Neuronal stem cell (in vitro differentiated cells): ENCODE measurements around the gene STK10.
"Not testable (repeated sequence)": the region's sequence is repeated elsewhere in the genome, so short reads cannot be mapped to it uniquely, and the experiment has no call there.

Experiments
- DNase-seq: peaks from one replicate; pipeline ENCODE4 v3.0.0-alpha.2; 2013; ENCODE audit warnings: low spot score
- H2AFZ ChIP-seq: one replicate; pipeline ENCODE4 v1.6.1; 2013; ENCODE audit warnings: mild to moderate bottlenecking, low read length, inconsistent platforms
- H2AK5ac ChIP-seq: 2 replicates; pipeline ENCODE4 v1.6.1; 2013; ENCODE audit warnings: low read depth, mild to moderate bottlenecking, inconsistent platforms, low read length, moderate library complexity, mixed read lengths
- H2BK120ac ChIP-seq: 2 replicates; pipeline ENCODE4 v1.6.1; 2013; ENCODE audit warnings: low read depth, mild to moderate bottlenecking, inconsistent platforms, low read length, moderate library complexity, mixed read lengths
- H2BK12ac ChIP-seq: one replicate; pipeline ENCODE4 v1.6.1; 2013; ENCODE audit warnings: low read length, inconsistent platforms
- H2BK15ac ChIP-seq: 2 replicates; pipeline ENCODE4 v1.6.1; 2013; ENCODE audit warnings: mild to moderate bottlenecking, low read length, inconsistent platforms, mixed read lengths
- H2BK5ac ChIP-seq: one replicate; pipeline ENCODE4 v1.6.1; 2013; ENCODE audit warnings: inconsistent platforms, mild to moderate bottlenecking, low read length, moderate library complexity
- H3K14ac ChIP-seq: one replicate; pipeline ENCODE4 v1.6.1; 2013; ENCODE audit warnings: low read length, inconsistent platforms
- H3K18ac ChIP-seq: 2 replicates; pipeline ENCODE4 v1.6.1; 2013; ENCODE audit warnings: low read length, inconsistent platforms
- H3K23ac ChIP-seq: 2 replicates; pipeline ENCODE4 v1.6.1; 2013; ENCODE audit warnings: low read depth, mild to moderate bottlenecking, mixed read lengths, low read length, inconsistent platforms; ENCODE audit not compliant: poor library complexity
- H3K27ac ChIP-seq: replicated peaks from 3 replicates; pipeline ENCODE4 v1.5.1; 2013; ENCODE audit warnings: low read length, inconsistent platforms
- H3K27me3 ChIP-seq, 3 experiments: 2 replicates each; pipeline ENCODE4 v1.6.1; 2013; ENCODE audit warnings: low read length in 3 of 3, mild to moderate bottlenecking in 2 of 3, inconsistent platforms in 1 of 3, low read depth in 1 of 3, mixed read lengths in 1 of 3, moderate library complexity in 1 of 3; ENCODE audit not compliant: control insufficient read depth in 3 of 3, insufficient read depth in 3 of 3
- H3K36me3 ChIP-seq, 2 donors: replicated peaks in 1 of 2; 2 replicates each; pipeline ENCODE4 v1.6.1; 2013; ENCODE audit warnings: low read length in 2 of 2; ENCODE audit not compliant: control insufficient read depth in 2 of 2, insufficient read depth in 2 of 2
- H3K4ac ChIP-seq: 2 replicates; pipeline ENCODE4 v1.6.1; 2013; ENCODE audit warnings: inconsistent platforms, mild to moderate bottlenecking, low read length, moderate library complexity
- H3K4me1 ChIP-seq, 2 donors: 1 replicate in 1 of 2; 2 replicates in 1 of 2; pipeline ENCODE4 v1.6.1; 2013; ENCODE audit warnings: low read length in 2 of 2, low read depth in 1 of 2; ENCODE audit not compliant: control insufficient read depth in 2 of 2, insufficient read depth in 1 of 2
- H3K4me2 ChIP-seq: one replicate; pipeline ENCODE4 v1.6.1; 2013; ENCODE audit warnings: mild to moderate bottlenecking, low read length, inconsistent platforms; ENCODE audit not compliant: insufficient read depth, poor library complexity, severe bottlenecking
- H3K4me3 ChIP-seq, 2 donors: 2 replicates each; pipeline ENCODE4 v1.5.1; 2013; ENCODE audit warnings: low read length in 2 of 2, mild to moderate bottlenecking in 2 of 2, inconsistent platforms in 1 of 2, moderate library complexity in 1 of 2
- H3K79me1 ChIP-seq: one replicate; pipeline ENCODE4 v1.6.1; 2013; ENCODE audit warnings: low read depth, mild to moderate bottlenecking, inconsistent platforms, low read length, moderate library complexity
- H3K9ac ChIP-seq: one replicate; pipeline ENCODE4 v1.6.1; 2013; ENCODE audit warnings: mild to moderate bottlenecking, low read depth, low read length, inconsistent platforms; ENCODE audit not compliant: poor library complexity
- H3K9me3 ChIP-seq, 2 donors: replicated peaks in 1 of 2; 2 replicates each; pipeline versions ENCODE3 to v1.6.1; 2013; ENCODE audit warnings: low read length in 2 of 2, mild to moderate bottlenecking in 2 of 2, inconsistent platforms in 1 of 2, low read depth in 1 of 2, mixed read lengths in 1 of 2, moderate library complexity in 1 of 2; ENCODE audit not compliant: control insufficient read depth in 2 of 2, insufficient read depth in 1 of 2
- H4K8ac ChIP-seq: one replicate; pipeline ENCODE4 v1.6.1; 2013; ENCODE audit warnings: low read depth, mild to moderate bottlenecking, inconsistent platforms, low read length, moderate library complexity
- H4K91ac ChIP-seq: one replicate; pipeline ENCODE4 v1.6.1; 2013; ENCODE audit warnings: low read length, low read depth, mild to moderate bottlenecking, inconsistent platforms; ENCODE audit not compliant: poor library complexity
- WGBS, 2 donors: extraction: QIAGEN DNeasy Blood & Tissue Kit; methylation state at CpG; one replicate each; pipeline ENCODE4 v1.1.7; 2013; ENCODE audit warnings: missing lambda C conversion rate in 2 of 2, mixed read lengths in 1 of 2; ENCODE audit not compliant: insufficient read length in 2 of 2, insufficient replicate concordance in 1 of 2; ENCODE audit errors: extremely low coverage in 2 of 2; 5-methylcytosine and 5-hydroxymethylcytosine counted together

STK10 gene

DNA sequence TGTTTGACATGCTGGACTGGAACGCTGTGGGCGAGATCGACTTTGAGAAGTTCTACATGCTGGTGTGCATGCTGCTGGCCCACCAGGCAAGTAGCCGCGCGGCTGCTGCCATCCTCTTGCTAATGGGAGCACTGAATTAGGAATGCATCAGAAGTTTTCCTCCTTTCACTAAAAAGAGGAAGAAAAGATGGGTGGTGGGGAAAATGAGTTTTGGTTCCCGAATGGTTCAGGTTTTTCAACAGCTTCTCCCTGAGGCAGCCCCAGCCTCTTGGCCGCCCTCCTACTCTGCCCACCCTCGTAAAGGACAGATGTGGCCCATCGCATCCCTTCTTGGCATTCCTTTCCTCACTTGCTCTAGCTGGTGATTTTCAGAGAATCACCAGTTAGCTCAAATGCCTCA lies 11.4 kb upstream of the STK10 start:
- H4K91ac ChIP-seq = no peak overlapping the region
- H3K14ac ChIP-seq = no peak overlapping the region
- H2BK120ac ChIP-seq = no peak overlapping the region
- no CpG with 5 or more reads among the region's 10 CpGs for WGBS, 2 donors
- DNase-seq = no peak
- H3K9ac ChIP-seq = no peak overlapping the region
- no peak overlapping the region for H3K4ac ChIP-seq
- H3K4me1 ChIP-seq = no peaks in the 10 kb centered on the region
- no peaks in the 10 kb centered on the region for H3K9me3 ChIP-seq
- H3K18ac ChIP-seq = no peak overlapping the region
- no peak overlapping the region for H2BK15ac ChIP-seq
- no peak overlapping the region for H2BK12ac ChIP-seq
- no peak overlapping the region for H4K8ac ChIP-seq
- no peak overlapping the region for H3K27ac ChIP-seq
- no peak overlapping the region for H2AFZ ChIP-seq
- H3K36me3 ChIP-seq = no peaks in the 10 kb centered on the region
- H3K4me3 ChIP-seq = no peak overlapping the region
- H3K79me1 ChIP-seq = no peaks in the 10 kb centered on the region
- H3K27me3 ChIP-seq = no peaks in the 10 kb centered on the region
- no peak overlapping the region for H2AK5ac ChIP-seq
- no peak overlapping the region for H3K4me2 ChIP-seq
- no peak overlapping the region for H3K23ac ChIP-seq
- no peak overlapping the region for H2BK5ac ChIP-seq

- not testable (repeated sequence) for H2BK12ac ChIP-seq, H2BK5ac ChIP-seq, H2AK5ac ChIP-seq, H4K91ac ChIP-seq, DNase-seq, H3K18ac ChIP-seq, H3K14ac ChIP-seq, H4K8ac ChIP-seq, H3K23ac ChIP-seq, H3K36me3 ChIP-seq, H3K79me1 ChIP-seq, H2BK120ac ChIP-seq, H3K4me1 ChIP-seq, H3K4me3 ChIP-seq, H3K9me3 ChIP-seq, H3K4ac ChIP-seq, H3K9ac ChIP-seq, H3K27ac ChIP-seq, H2AFZ ChIP-seq, H3K4me2 ChIP-seq, H3K27me3 ChIP-seq, H2BK15ac ChIP-seq
- no CpG with 5 or more reads among the region's 4 CpGs for WGBS, 2 donors
Observed at GRCh38 chr5:172197775-172198174, 9.8 kb upstream of the STK10 start.

- Histone ChIP-seq H3K4me3 (no peak overlapping the region), H2AFZ (no peak overlapping the region), H3K23ac (no peak overlapping the region), H3K9me3 (no peaks in the 10 kb centered on the region), H3K4me1 (no peaks in the 10 kb centered on the region), H3K4me2 (no peak overlapping the region), H4K8ac (no peak overlapping the region), H2BK15ac (no peak overlapping the region), H4K91ac (no peak overlapping the region), H2BK120ac (no peak overlapping the region), H3K4ac (no peak overlapping the region), H3K79me1 (no peaks in the 10 kb centered on the region), H3K14ac (no peak overlapping the region), H3K27ac (no peak overlapping the region), H3K36me3 (no peaks in the 10 kb centered on the region), H2AK5ac (no peak overlapping the region), H3K27me3 (no peaks in the 10 kb centered on the region), H2BK5ac (no peak overlapping the region), H2BK12ac (no peak overlapping the region), H3K9ac (no peak overlapping the region), H3K18ac (peak overlapping the region; percentile 12)
- WGBS, 2 donors = no CpG with 5 or more reads among the region's 6 CpGs
- DNase-seq = no peak
Observed at GRCh38 chr5:172194985-172195774, 7.2 kb upstream of the STK10 start.

- Histone ChIP-seq H3K9me3 (no peaks in the 10 kb centered on the region), H4K8ac (no peak within 1 kb of the TSS), H3K79me1 (no peaks in the 10 kb centered on the region), H3K27ac (no peak within 1 kb of the TSS), H3K4me2 (no peak within 1 kb of the TSS), H2AFZ (no peak within 1 kb of the TSS), H3K4ac (no peak within 1 kb of the TSS), H3K14ac (no peak within 1 kb of the TSS), H3K4me1 (no peaks in the 10 kb centered on the region), H2BK15ac (no peak within 1 kb of the TSS), H3K9ac (no peak within 1 kb of the TSS), H4K91ac (no peak within 1 kb of the TSS), H2BK12ac (no peak within 1 kb of the TSS), H3K36me3 (no peaks in the 10 kb centered on the region), H3K18ac (no peak within 1 kb of the TSS), H3K23ac (no peak within 1 kb of the TSS), H2BK120ac (no peak within 1 kb of the TSS), H3K4me3 (no peak within 1 kb of the TSS), H2BK5ac (no peak within 1 kb of the TSS), H2AK5ac (no peak within 1 kb of the TSS), H3K27me3 (no peaks in the 10 kb centered on the region)
- WGBS, 2 donors = no CpG with 5 or more reads among the region's 6 CpGs
- DNase-seq = no peak
Observed at GRCh38 chr5:172193872-172194271, 5.8 kb upstream of the STK10 start, which contains the start of gene EFCAB9. Gene EFCAB9 (plus strand): TSS chr5:172194172. CDS start chr5:172194173, 1 bp downstream.
